ENCODE data around the gene GAPT.
A peak's percentile ranks its signal among the peaks of the same experiment; 100 is the strongest.

The GAPT gene

DNA sequence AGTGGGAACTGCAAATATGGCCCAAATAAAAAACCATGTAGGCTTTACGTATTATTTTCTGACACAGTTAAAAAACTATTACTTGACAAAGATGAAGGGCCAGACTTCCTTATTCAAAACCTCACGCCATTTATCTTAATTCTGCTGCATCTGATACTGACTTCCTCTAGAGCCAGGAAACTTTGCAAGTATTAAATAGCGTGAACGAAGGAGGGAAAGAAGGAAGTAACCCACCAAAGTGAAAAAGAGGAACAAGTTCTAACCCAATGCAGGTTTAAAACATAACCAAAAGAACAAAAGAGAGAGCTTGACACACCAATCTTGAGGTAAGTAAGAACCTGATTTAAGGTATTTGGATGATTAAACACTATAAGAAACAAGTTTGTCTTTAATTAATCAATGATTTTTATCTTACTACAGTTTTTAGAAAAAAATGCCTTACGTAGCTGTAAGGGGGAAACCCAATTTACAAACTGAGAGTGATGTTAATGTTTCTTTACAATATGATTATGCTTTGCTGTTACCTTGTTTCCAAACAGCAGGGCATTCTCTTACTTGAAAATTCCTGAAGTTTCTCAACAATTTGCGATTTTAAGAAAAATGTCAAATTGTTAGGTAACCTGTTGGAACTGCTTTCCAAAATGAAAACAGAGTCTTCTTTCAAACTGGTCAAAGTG lies at the start of gene GAPT:
GAPT (plus strand) TSS at position 220 of the 677 bp plus-strand sequence. CDS start 3,102 bp downstream, outside the sequence.
- no peak for DNase-seq

DNA sequence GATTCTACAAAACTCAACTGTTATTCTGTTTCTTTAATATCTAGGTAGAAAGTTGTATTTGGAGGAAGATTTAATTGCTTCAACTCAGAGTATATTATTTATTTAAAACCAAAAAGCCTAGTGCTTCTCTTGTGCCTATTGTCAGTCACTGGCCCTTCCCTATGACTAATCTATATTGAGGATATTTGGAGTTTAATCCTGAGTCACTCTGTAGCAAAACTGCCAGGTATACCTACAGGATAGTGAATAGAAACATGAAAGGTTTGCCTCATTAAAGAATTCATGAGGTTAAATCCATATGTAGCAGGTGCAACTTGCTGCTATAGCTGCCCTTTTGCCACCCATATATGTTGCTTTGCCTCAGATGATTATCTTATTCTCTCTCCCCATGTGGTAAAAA lies 46.4 kb upstream of the GAPT start:
- DNase-seq, result no peak

DNA sequence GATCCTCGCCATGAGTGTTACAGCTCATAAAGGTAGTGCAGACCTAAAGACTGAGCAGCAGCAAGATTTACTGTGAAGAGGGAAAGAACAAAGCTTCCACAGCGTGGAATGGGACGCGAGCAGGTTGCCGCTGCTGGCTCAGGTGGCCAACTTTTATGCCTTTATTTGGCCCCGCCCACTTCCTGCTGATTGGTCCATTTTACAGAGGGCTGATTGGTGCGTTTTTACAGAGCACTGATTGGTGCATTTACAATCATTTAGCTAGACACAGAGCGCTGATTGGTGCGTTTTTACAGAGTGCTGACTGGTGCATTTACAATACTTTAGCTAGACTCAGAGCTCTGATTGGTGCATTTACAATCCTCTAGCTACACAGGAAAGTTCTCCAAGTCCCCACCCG lies 45.2 kb upstream of the GAPT start:
- no peak for DNase-seq

DNA sequence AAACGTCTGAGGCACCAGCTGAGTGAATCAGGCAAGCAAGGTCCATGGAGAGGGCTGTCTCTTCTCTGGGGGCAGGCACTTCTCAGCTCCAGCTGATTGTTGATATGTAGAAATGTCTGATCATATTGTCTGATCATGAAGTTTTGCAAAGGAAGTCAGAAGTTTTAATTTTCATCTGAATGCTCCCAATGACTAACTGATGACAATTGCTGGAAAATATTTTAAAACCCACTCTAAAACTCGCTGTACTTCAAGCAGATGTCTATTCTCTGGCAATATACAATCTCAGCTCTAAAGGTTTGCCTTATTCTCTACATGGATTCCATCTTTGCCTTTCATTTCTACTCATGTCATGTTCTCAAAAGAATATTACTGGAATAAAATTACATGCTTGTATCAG lies 44.0 kb upstream of the GAPT start:
- DNase-seq, result no peak

DNA sequence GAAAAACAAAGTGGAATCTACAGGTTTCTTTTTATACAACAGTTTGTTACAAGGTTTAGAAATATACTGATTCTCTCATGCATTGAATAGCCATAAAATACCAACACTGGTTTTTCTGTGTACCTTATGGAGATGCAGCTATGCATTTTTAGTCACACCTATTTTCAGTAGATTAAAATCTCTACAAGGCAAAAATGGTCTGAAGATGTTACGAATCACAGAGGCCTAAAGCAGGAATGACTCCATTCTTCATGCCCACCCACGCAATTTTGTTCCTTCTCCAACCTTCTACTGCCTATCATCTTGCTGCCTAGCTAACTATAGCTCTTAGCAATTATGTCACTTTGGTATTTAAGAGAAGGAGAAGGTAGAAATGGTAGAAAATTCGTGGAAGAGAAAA lies 41.2 kb upstream of the GAPT start:
- no peak for DNase-seq

DNA sequence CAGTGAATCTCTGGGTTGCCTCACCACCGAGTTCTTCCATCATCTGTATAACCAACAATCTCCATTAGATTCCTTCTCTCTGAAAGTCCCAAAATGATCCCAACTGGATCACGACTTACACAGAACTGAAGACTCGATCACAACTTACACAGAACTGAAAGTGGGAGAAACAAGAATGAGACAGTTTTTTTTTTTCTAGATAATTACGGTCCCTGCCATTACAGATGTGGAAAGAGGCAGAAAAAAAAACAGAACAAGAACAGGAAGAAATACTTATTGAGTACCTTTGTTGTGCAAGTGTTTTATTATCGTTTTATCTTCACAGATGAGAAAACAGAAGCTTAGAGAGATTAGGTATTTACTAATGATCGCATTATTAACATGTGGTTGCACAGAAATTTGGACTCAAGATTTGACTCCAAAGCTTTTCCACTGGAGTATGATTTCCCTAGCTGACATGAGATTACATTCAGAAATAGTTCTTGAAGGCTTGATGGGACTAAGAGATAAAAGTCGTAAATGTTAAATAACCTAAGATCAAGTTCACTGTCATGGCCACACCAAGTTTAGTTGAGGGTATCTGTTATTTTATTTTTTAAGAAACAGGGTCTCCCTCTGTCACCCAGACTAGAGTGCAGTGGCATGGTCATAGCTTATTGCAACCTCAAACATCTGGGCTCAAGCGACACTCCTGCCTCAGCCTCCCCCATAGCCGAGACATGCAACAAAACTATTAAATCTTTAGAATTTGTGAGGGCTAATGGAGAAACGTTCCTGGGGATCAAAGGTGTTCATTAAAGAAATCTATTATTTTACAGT lies 40.2 kb upstream of the GAPT start:
- no peak for DNase-seq

DNA sequence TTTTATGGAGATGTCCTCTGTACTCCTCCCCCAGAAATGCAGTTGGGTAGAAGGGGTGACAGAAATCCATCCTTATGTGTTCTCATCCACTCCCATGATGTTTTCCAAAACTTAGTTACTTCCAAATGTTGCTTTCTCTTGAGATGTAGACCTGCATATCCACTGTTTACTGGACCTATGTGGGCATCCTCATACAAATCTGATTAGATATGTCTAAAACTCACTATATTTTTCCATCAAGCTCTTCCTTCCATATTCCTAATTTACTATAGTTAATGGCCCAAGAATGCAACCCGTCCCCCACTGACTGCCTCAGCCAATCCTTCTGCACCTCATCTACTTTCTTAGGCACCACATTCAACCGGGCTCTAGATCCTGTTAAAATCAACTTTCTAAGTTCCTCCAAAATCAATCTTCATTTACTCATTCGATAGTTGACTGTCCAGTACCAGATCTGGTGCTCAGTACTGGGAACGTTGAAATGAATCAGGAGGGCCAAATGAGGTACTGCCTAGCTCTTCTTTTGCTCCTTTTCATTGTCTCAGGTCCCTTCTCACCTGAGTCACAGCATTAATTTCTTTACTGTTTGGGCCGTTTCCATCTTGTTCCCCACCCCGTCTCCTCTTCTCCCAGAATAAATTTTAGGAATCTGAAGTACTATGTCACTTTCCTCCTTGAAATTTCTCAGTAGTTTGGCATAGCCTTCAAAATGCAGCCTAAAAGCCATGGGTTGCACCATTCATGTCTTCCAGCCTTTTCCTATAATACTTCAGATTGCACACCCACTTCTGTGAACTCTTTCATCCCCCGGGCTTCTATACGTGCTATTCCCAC lies 39.3 kb upstream of the GAPT start:
- DNase-seq, result no peak

DNA sequence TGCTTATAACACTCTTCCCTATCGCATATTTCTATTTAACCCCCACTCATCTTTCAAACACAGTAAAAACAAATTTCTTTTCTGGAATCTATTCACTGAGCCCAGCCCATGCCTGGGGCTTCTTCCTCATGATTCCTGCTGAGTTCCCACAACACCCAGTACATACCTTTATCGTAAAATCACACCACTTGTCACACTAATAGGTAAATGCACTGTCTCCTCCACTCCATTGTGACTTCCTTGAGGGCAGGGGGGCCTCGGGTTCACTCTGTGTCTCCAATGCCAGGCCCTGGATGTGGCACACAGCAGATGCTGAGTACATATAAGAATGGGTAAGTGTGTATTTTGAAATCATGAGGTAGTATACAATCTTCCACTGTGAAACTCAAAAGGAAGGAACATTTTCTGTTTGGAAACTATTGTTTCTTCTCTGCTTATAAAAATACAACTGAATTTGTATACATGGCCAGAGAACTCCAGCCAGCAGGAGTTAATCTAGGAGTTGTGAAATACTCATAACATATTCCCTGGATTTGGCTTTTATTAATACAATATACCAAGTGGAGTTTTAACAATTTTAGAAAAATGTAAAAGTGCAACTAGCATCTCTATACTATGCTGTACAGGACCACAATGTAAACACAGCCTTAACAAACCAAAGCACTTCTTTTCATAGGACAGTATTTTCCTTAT lies 38.5 kb upstream of the GAPT start:
- no peak for DNase-seq

DNA sequence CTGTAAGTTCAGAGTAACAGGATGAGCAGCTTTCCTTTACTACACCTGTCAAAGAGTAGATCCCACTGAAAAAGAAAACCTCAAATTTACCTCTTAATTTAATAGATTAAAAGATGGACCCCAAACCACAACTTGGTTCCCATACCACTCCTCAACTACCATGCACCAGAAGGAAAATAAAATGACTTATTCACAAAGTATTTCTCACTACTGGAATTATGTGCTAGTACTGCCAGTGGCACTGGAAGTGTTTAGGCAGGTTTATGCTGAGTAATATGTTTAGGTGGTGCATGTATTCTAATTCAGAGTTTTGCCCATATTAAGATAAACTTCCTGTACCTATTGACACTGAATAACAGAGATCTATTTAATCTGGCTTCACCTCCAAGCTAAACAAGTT lies 37.9 kb upstream of the GAPT start:
- DNase-seq, result no peak

DNA sequence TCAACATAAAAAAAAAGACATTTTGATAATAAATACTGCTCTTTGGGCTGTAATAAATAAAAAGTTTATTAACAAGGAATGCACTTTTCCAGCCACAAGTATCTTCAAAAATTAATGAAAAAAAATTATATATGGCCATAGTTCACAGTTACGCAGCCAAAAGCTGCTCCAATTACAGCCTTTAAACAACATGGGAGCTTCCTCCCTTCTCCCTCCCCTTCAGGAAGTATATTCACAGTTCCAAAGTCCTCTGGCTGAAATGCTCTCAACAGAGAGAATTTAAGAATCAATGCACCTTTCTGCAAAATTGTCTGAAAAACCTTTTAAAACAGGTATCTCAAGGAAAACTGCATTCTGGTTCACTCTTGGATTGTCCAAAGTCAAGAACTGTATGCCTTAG lies 37.2 kb upstream of the GAPT start:
- DNase-seq, result no peak

DNA sequence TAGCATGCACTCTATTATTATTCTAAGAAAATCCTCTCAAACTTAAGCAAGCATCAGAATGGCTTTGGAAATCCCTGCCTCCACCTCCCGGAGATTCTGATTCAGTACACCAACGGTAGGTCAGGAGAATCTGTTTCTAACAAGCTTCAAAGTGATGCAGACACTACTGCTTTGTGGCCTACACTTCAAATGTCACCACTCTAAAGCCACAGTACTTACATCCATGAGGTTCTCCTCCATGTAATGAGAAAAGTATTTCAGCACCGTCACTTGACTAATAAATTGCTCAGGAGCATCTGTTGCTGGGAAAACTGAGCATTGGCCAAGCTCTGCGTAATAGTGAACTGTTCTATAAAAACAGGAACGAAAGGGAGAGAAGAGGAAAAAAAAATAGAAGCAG lies 36.2 kb upstream of the GAPT start:
- no peak for DNase-seq

DNA sequence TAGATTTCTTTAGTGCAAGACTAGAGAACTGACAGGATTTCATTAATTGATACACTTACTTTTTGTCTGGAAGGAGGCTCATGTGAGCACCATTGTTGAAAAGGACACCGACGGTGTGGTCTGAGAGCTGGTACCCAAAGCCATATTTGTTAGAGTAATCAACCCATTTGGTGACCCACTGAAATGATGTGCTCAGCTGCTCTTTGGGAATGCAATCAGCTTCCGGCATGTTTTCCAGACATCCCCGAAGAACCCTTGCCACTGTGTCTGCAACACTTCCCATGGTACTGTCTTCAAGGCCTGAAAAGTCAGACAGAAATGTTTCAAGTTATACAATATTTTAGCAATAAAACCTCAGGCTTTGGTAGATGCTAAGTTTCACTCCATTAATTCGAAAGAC lies 35.8 kb upstream of the GAPT start:
- DNase-seq, result no peak

DNA sequence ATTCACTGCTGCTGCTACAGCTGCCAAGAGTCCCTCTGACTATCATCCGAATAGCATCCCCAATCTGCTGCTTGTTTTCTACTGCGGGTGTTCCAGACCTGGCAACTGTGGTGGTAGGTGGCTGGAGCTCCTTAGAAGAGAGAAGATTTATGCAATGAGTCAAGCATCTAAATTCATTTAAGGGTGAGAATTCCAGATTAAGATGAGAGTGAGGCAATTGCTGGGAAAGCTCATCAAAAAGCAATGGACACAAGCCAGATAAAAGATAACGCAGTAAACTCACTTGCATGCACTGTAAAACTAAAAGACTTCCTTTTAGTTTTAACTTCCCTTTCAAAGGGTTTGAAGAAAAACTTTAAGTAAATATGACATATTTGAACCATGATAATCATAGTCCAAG lies 35.2 kb upstream of the GAPT start:
- DNase-seq, result no peak

DNA sequence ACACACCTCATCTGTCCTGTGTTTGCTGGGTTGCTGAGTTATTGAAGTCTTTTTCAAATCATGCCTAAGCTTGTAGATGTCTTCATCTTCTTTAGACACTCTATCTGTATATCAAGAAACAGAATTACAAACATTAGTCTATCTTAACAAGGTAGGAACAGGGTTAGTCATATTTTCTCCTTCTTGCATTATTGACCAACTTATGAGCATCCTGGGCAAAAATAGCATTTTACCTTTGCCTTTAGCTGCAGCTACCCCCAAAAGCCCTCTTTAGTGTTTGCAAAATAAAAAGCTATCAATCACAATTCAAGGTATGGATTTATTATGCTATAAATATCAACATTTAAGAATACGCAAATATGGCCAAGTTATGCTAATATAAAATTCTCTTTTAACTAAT lies 34.7 kb upstream of the GAPT start:
- DNase-seq, result no peak

DNA sequence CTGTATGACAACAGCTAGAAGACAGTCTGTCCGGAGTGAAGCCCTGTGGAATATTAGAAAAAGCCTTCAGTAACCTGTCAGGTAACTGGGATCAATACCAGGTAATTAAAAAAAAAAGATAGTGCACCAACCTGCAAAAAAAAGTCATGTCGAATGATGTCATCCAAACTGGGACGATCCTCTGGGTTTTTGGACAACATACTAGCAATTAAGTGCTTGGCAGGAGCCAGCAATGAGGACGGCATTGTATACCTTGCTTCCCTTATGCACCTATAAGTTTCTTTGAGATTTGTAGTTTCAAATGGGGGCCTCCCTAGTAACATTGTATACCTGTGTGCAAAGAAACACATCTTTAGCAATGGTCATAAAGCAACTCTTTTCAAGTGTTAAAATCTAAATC lies 34.2 kb upstream of the GAPT start:
- DNase-seq, result no peak

DNA sequence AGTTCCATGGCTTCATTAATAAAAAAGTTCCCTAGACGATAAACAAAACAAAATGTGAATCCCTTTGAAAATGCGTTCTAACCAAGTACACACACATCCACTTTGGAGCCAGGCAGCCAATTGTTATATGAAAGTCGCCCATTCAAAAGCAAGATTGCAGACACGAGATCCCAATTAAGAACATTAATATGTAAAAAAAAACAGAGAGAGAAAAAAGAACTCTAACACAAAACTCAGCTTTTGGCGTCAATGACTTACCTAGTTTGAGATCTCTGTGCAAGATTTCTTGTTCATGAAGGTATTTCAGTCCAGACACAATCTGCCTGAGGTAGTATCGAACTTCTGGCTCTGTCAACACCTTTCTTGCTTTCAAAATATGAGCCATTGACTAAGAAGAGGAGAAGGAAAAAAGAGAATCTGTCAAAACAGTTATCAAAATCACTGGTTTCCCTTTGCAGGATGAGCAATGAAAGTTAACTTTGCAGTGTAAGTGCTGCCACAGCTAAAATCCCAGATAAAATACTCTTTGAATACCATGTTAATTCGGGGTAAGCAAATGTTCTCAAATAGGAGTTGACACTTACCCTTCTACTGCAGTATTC lies 33.0 kb upstream of the GAPT start:
- no peak for DNase-seq

DNA sequence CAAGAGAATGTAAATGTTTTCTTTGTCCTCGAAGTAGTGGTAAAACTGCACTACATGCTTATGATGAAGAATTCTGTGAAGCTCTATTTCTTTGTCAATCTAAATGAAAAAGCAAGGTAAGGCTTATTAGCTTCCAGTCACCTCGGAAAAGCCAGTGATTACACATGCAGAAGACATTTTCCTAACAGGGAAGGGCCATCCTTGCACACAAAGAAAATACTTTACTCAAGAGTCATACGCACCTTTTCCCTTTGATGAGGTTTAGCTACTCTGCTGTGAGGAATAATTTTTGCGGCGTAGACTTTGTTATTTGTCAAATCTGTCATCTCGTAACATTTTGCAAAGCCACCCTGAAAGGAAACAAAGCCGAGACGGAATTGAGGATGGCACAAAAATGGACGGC lies 32.5 kb upstream of the GAPT start:
- DNase-seq, result no peak

DNA sequence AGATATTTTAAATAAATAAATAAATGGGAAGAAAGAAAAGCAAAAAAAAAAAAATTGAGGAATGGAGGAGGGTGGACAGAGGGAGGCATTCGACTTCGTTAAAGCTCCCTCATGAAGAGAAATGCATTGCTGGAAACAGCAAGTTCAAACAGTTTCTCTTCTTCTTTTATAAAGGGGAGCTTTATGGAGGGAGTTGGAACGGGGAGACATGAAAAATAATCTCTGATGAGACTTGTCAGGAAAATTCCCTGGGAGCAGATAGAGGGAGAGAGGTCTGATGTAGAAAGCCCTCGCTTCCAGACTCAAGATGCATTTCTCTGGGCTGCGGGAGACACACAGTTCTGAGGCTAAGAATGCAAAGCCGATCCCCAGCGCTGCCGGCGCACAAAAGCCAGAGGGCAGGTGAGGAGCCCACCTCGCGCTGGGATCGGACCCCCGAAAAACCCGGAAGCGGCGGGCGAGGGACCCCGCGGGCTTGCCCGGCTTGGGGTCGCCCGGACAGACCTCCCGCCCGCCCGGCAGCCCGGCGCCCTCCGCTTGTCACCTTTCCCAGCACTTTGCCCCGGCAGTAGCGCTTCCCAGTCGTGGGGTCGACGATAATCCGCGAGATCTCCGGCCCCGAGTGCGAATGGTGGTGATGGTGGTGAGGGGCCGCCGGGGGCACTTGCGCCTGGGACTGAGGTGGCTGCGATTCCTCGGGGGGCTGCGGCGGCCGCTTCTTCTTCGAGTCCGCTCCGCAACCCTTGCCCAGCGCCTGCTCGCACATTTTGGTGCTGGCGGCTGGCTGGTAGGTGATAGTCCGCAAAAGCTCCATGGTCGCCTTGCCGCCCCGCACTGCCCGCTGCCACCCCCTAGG lies 31.9 kb upstream of the GAPT start:
- no peak for DNase-seq

DNA sequence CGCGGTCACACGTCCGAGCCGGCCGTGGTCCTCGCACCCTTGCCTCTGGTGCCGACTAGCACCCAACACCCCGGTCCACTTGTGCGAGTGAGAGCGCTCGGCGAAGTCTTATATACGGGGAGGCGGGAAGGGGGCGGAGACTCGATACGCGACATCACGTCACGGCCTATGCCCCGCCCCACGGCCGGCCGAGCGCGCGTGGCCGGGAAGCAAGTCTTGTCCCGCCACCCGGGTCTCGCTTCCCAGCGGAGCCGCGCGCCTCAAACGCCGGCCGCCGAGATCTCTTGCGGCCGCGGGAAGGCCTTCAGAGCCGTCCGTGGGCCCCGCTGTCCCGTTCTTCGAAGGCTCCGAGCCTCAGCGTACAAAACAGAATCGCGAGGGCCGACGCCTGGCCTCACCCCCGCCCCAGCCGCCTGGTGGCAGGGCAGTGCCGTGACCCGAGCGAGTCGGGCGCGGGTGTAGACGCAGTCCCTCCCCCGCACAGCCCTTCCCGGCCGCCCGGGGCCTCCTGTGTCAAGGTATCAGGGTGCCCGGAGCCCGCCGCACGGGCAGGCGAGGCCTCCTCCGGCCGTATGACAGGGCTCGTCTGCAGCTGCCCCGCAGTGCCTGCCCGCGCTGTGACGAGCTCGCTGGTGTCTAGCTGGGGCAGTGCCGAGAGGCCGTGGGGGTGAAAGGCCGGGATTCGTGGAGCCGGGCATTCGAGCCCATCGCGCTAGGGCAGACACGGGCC lies 31.1 kb upstream of the GAPT start, which contains the start of gene PLK2:
PLK2 (minus strand) TSS at position 85 of the 730 bp plus-strand sequence. CDS start 127 bp downstream, outside the sequence.
- peak; percentile 35 for DNase-seq

DNA sequence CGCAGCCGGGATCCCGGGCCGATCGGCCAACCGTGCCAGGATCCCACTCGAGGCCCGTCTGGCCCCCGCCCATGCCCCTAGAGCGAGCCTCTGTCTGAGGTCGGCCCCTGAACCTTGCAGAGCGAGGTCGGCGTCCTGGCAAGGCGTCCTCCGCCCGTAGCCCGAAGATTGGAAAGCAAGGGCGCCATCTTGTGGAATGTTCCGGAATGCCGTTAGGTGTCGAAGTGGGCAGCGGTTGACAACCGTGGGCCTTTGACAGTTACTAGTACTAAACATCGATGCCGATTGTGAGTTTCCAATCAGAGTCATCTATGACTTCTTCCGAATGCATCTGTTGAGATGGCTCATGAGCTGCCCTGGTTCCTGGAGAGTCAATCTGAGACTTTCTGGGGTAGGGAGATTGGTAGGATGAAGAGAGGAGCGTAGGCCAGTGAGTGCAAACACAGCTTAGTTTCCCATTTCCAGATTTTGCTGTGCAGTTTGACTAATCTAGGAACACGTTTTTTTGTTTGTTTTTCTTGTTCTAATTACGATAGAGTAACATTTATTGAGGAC lies 30.4 kb upstream of the GAPT start:
- peak; percentile 35 for DNase-seq

All from NCI-H2107 (cell line).